ENCODE data around the gene HECA. TPM values are rescaled to one million over a fixed set of nuclear protein-coding genes. Genes with fewer than 3 reads are reported as not detected.

HECA gene
- polyA plus RNA-seq, 1 donor: 31.4 TPM

DNA sequence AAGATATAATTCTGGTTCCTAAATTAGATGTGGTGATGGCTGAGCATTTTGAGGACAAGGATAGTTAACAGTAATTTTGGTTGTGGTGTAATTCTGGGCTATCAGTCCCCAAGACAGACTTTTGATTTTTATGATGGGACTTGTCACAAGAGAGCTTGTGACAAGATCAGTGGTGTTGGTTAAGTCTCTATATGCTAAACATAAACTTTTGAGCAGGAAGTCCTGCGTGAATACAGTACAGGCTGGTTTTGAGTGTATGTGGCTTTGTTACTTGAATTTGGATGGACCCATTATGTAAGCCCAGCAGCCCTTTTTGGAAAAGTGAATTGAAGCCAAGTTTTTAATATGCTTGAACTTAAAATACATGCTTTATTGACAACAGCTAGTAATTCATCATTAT is 38.9 kb downstream of the HECA start:
- Histone ChIP-seq H3K9me3 (ENCODE audit: control insufficient read depth, low read depth, low read length) (no peaks in the 10 kb centered on the region), H3K4me1 (ENCODE audit: control insufficient read depth, insufficient read depth, low read length) (peaks cover 19% of the 10 kb centered on the region), H3K27ac (ENCODE audit: low read length) (no peak overlapping the region), H3K36me3 (ENCODE audit: control insufficient read depth, insufficient read depth, low read length) (peaks cover 32% of the 10 kb centered on the region), H3K27me3 (ENCODE audit: control insufficient read depth, insufficient read depth, low read length) (no peaks in the 10 kb centered on the region), H3K4me3 (ENCODE audit: low read length) (no peak overlapping the region)
- DNase-seq: no peak
- WGBS (ENCODE audit: insufficient coverage, low lambda C conversion rate): no CpG with 5 or more reads among the region's 1 CpG

- Histone ChIP-seq H3K4me3 (ENCODE audit: low read length) (no peak overlapping the region), H3K27me3 (ENCODE audit: control insufficient read depth, insufficient read depth, low read length) (no peaks in the 10 kb centered on the region), H3K4me1 (ENCODE audit: control insufficient read depth, insufficient read depth, low read length) (peaks cover 19% of the 10 kb centered on the region), H3K36me3 (ENCODE audit: control insufficient read depth, insufficient read depth, low read length) (peaks cover 30% of the 10 kb centered on the region), H3K9me3 (ENCODE audit: control insufficient read depth, low read depth, low read length) (no peaks in the 10 kb centered on the region), H3K27ac (ENCODE audit: low read length) (no peak overlapping the region)
- no peak for DNase-seq
Measured at GRCh38 chr6:139174961-139175360, 40.1 kb downstream of the HECA start.

- no peak for DNase-seq
- H3K4me3 ChIP-seq (ENCODE audit: low read length): no peak overlapping the region
- no CpG with 5 or more reads among the region's 4 CpGs for WGBS (ENCODE audit: insufficient coverage, low lambda C conversion rate)
- peaks cover 33% of the 10 kb centered on the region for H3K36me3 ChIP-seq (ENCODE audit: control insufficient read depth, insufficient read depth, low read length)
- no peak overlapping the region for H3K27ac ChIP-seq (ENCODE audit: low read length)
- H3K9me3 ChIP-seq (ENCODE audit: control insufficient read depth, low read depth, low read length): no peaks in the 10 kb centered on the region
- H3K27me3 ChIP-seq (ENCODE audit: control insufficient read depth, insufficient read depth, low read length): no peaks in the 10 kb centered on the region
- peaks cover 19% of the 10 kb centered on the region for H3K4me1 ChIP-seq (ENCODE audit: control insufficient read depth, insufficient read depth, low read length)
Measured at GRCh38 chr6:139175389-139175948, 40.6 kb downstream of the HECA start.

DNA sequence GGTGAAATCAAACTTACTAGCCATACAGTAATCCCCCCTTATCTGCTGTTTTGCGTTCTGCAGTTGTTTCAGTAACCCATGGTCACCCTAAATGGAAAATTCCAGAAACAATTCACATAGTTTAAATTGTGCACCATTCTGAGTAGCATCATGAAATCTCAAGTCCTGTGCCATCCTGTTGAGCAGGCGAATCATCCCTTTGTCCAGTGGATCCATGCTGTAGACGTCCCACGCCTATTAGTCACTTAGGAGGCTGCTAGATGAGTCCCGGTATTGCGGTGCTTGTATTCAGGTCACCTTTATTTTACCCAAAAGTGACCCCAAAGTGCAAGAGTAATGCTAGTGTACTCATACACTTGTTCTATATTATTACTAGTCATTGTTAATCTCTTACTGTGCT is 46.4 kb downstream of the HECA start:
- H3K36me3 ChIP-seq (ENCODE audit: control insufficient read depth, insufficient read depth, low read length): peaks cover 22% of the 10 kb centered on the region
- no CpG with 5 or more reads among the region's 6 CpGs for WGBS (ENCODE audit: insufficient coverage, low lambda C conversion rate)

DNA sequence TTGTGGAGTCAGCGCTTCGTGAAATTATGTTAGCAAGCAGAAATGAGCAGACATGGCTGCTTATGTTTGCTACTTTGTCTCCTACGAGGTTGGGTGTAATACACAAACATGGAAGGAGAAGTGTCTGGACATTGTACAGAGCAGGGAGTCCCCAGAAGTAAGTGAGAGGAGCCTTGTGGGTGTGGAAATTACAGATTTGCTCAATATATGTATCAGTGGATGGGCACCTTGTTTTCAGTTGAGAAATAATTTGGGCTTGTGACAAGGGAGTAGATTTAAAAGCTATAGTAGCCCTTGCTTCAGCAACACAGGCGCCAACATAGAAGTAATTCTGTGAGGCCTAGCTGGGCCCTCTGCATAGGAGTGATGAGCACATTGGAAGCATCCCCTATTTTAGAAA is 49.2 kb downstream of the HECA start:
- Histone ChIP-seq H3K27me3 (ENCODE audit: control insufficient read depth, insufficient read depth, low read length) (no peaks in the 10 kb centered on the region), H3K36me3 (ENCODE audit: control insufficient read depth, insufficient read depth, low read length) (peaks cover 10% of the 10 kb centered on the region), H3K27ac (ENCODE audit: low read length) (no peak overlapping the region), H3K4me3 (ENCODE audit: low read length) (no peak overlapping the region), H3K4me1 (ENCODE audit: control insufficient read depth, insufficient read depth, low read length) (no peaks in the 10 kb centered on the region), H3K9me3 (ENCODE audit: control insufficient read depth, low read depth, low read length) (no peaks in the 10 kb centered on the region)
- no CpG with 5 or more reads among the region's 4 CpGs for WGBS (ENCODE audit: insufficient coverage, low lambda C conversion rate)
- DNase-seq: no peak

More for the DNA sequence above, 46.4 kb downstream of the HECA start:
- Histone ChIP-seq H3K27me3 (ENCODE audit: control insufficient read depth, insufficient read depth, low read length) (no peaks in the 10 kb centered on the region), H3K4me1 (ENCODE audit: control insufficient read depth, insufficient read depth, low read length) (no peaks in the 10 kb centered on the region), H3K27ac (ENCODE audit: low read length) (no peak overlapping the region), H3K9me3 (ENCODE audit: control insufficient read depth, low read depth, low read length) (no peaks in the 10 kb centered on the region), H3K4me3 (ENCODE audit: low read length) (no peak overlapping the region)
- DNase-seq: no peak

DNA sequence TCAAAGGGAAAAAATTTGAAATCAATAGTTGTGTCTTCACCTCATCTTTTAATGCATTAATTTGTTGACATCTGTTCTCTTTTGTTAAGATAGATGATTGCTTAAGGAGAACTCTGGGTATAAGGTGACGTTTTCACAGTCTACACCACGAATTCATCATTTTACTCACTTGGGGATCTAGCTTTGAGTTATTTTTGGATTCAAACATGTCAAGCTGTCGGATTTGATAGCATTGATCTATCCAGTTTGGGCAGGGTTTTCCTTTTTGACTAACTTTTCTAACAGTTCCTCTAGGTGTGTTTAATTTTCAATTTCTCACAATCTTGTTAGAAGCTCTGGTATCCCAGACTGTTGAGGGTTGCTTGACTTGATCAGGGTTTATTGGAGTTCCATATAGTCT is 49.6 kb downstream of the HECA start:
- no peak for DNase-seq
- no peaks in the 10 kb centered on the region for H3K9me3 ChIP-seq (ENCODE audit: control insufficient read depth, low read depth, low read length)
- no peak overlapping the region for H3K4me3 ChIP-seq (ENCODE audit: low read length)
- H3K27ac ChIP-seq (ENCODE audit: low read length): no peak overlapping the region
- no peaks in the 10 kb centered on the region for H3K27me3 ChIP-seq (ENCODE audit: control insufficient read depth, insufficient read depth, low read length)
- WGBS (ENCODE audit: insufficient coverage, low lambda C conversion rate): 80% methylated on average over 1 of the region's 3 CpGs
- H3K36me3 ChIP-seq (ENCODE audit: control insufficient read depth, insufficient read depth, low read length): peaks cover 8% of the 10 kb centered on the region
- H3K4me1 ChIP-seq (ENCODE audit: control insufficient read depth, insufficient read depth, low read length): no peaks in the 10 kb centered on the region

- DNase-seq: no peak
- no peak overlapping the region for H3K27ac ChIP-seq (ENCODE audit: low read length)
- no peak overlapping the region for H3K4me3 ChIP-seq (ENCODE audit: low read length)
- H3K27me3 ChIP-seq (ENCODE audit: control insufficient read depth, insufficient read depth, low read length): no peaks in the 10 kb centered on the region
- H3K4me1 ChIP-seq (ENCODE audit: control insufficient read depth, insufficient read depth, low read length): no peaks in the 10 kb centered on the region
- peaks cover 1% of the 10 kb centered on the region for H3K36me3 ChIP-seq (ENCODE audit: control insufficient read depth, insufficient read depth, low read length)
- WGBS (ENCODE audit: insufficient coverage, low lambda C conversion rate): 93% methylated on average over 2 of the region's 3 CpGs
- no peaks in the 10 kb centered on the region for H3K9me3 ChIP-seq (ENCODE audit: control insufficient read depth, low read depth, low read length)
Measured at GRCh38 chr6:139186242-139186641, 51.4 kb downstream of the HECA start.

DNA sequence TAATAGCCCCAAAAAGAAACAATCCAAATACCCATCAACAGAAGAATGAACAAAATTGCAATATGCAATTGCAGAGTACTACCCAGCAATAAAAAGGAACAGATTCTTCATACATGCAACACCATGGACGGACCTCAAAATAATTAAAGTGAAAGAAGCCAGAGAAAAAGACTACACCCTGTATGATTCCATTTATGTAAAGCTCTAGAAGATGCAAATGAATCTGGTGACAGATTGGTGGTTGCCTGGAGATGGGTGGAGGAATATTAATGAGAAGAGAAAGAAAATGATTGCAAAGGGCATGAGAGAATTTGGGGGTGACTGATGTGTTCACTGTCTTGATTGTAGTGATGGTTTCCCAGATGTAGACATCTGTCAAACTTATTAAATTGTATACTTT is 51.8 kb downstream of the HECA start:
- Histone ChIP-seq H3K4me1 (ENCODE audit: control insufficient read depth, insufficient read depth, low read length) (no peaks in the 10 kb centered on the region), H3K27me3 (ENCODE audit: control insufficient read depth, insufficient read depth, low read length) (no peaks in the 10 kb centered on the region), H3K36me3 (ENCODE audit: control insufficient read depth, insufficient read depth, low read length) (no peaks in the 10 kb centered on the region), H3K4me3 (ENCODE audit: low read length) (no peak overlapping the region), H3K27ac (ENCODE audit: low read length) (no peak overlapping the region), H3K9me3 (ENCODE audit: control insufficient read depth, low read depth, low read length) (no peaks in the 10 kb centered on the region)
- 100% methylated on average over 1 of the region's 1 CpG for WGBS (ENCODE audit: insufficient coverage, low lambda C conversion rate)
- DNase-seq: no peak

GRCh38 chr6:139187489-139187888 is 52.6 kb downstream of the HECA start:
- WGBS (ENCODE audit: insufficient coverage, low lambda C conversion rate): 67% methylated on average over 1 of the region's 4 CpGs
- no peak for DNase-seq

DNA sequence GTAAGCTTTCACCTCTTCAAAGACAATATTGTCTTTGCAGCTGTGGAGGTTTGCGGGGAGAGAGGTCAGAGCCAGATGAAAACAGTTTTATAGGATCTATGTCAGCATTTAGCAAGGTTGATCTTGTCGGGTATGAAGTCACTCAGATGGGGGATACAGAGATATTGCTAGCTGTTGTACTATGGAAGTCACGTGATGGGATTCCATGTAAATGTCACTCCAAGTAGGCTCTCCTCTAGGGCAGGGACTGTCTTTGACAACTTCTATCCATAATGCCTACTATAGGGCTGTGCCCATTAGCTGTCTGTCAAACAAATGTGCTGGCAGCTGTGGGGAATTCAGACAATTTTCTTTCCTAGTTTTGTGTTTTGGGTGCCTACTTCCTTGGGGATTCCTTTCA is 54.8 kb downstream of the HECA start:
- no peak overlapping the region for H3K4me3 ChIP-seq (ENCODE audit: low read length)
- H3K27ac ChIP-seq (ENCODE audit: low read length): no peak overlapping the region
- H3K27me3 ChIP-seq (ENCODE audit: control insufficient read depth, insufficient read depth, low read length): no peaks in the 10 kb centered on the region
- DNase-seq: no peak
- no peaks in the 10 kb centered on the region for H3K9me3 ChIP-seq (ENCODE audit: control insufficient read depth, low read depth, low read length)
- H3K4me1 ChIP-seq (ENCODE audit: control insufficient read depth, insufficient read depth, low read length): no peaks in the 10 kb centered on the region
- no peaks in the 10 kb centered on the region for H3K36me3 ChIP-seq (ENCODE audit: control insufficient read depth, insufficient read depth, low read length)
- WGBS (ENCODE audit: insufficient coverage, low lambda C conversion rate): no CpG with 5 or more reads among the region's 3 CpGs

More at GRCh38 chr6:139187489-139187888, 52.6 kb downstream of the HECA start:
- Histone ChIP-seq H3K36me3 (ENCODE audit: control insufficient read depth, insufficient read depth, low read length) (no peaks in the 10 kb centered on the region), H3K27me3 (ENCODE audit: control insufficient read depth, insufficient read depth, low read length) (no peaks in the 10 kb centered on the region), H3K4me1 (ENCODE audit: control insufficient read depth, insufficient read depth, low read length) (no peaks in the 10 kb centered on the region), H3K27ac (ENCODE audit: low read length) (no peak overlapping the region), H3K4me3 (ENCODE audit: low read length) (no peak overlapping the region), H3K9me3 (ENCODE audit: control insufficient read depth, low read depth, low read length) (no peaks in the 10 kb centered on the region)

GRCh38 chr6:139194740-139195139 is 59.9 kb downstream of the HECA start:
- no peaks in the 10 kb centered on the region for H3K36me3 ChIP-seq (ENCODE audit: control insufficient read depth, insufficient read depth, low read length)
- WGBS (ENCODE audit: insufficient coverage, low lambda C conversion rate): no CpG with 5 or more reads among the region's 3 CpGs
- H3K9me3 ChIP-seq (ENCODE audit: control insufficient read depth, low read depth, low read length): no peaks in the 10 kb centered on the region
- H3K4me1 ChIP-seq (ENCODE audit: control insufficient read depth, insufficient read depth, low read length): no peaks in the 10 kb centered on the region
- H3K4me3 ChIP-seq (ENCODE audit: low read length): no peak overlapping the region
- no peak for DNase-seq
- no peak overlapping the region for H3K27ac ChIP-seq (ENCODE audit: low read length)
- H3K27me3 ChIP-seq (ENCODE audit: control insufficient read depth, insufficient read depth, low read length): no peaks in the 10 kb centered on the region

Data from large intestine (tissue), 3 donors.